HepG2 (cell line): Measurements from ENCODE around the gene DUSP5. TPM values are rescaled to one million over a fixed set of nuclear protein-coding genes. Genes with fewer than 3 reads are reported as not detected.

ENCODE experiments used
- ATAC-seq: fragments of 200-7000 bp; cut with Tn5 transposase; 3 replicates; pipeline ENCODE4 v1.9.1; 2020; ENCODE audit warnings: mild to moderate bottlenecking, moderate library complexity
- BruUV-seq: library from RNA; stranded (reverse); fragments of 400-500 nt; replicated peaks from 2 replicates; lab custom pipeline; 2021; lab: Mats Ljungman, UMichigan
- CTCF ChIA-PET: fragments of 300-600 bp; formaldehyde crosslinking; extraction: SDS; loops from one replicate; lab custom pipeline; 2021; ENCODE audit warnings: low total read pairs, inconsistent platforms, low intra/inter-chr PET ratio; lab: Yijun Ruan, JAX
- POLR2A ChIA-PET: fragments of 350-600 bp; sonication (Branson Sonifier 250); formaldehyde crosslinking; loops from one replicate; lab custom pipeline; 2020; ENCODE audit warnings: antibody characterized with exemption, inconsistent platforms; lab: Yijun Ruan, JAX
- DNase-seq: peaks from one replicate; pipeline ENCODE4 v3.0.0-alpha.2; 2015; ENCODE audit warnings: low spot score
- FAIRE-seq: peaks from 3 replicates; lab custom pipeline; 2011; peaks lifted over from hg19 to GRCh38; lab: Jason Lieb, UNC
- H2AFZ ChIP-seq: one replicate; pipeline ENCODE4 v1.6.1; 2011; ENCODE audit warnings: low read length, inconsistent platforms
- H3K27ac ChIP-seq: fragments of 300-600 bp; 3 replicates; pipeline ENCODE4 v1.8.0; 2011; ENCODE audit warnings: mixed run types, mild to moderate bottlenecking, mixed read lengths, low read length, inconsistent platforms; ENCODE audit not compliant: insufficient read depth; ENCODE audit errors: extremely low read length
- H3K27me3 ChIP-seq, 2 experiments: fragments of 200-600 bp in 1 of 2; 2 replicates in 1 of 2; 3 replicates in 1 of 2; pipeline versions ENCODE4 v1.6.0 to v1.8.0; 2011; ENCODE audit warnings: low read length in 2 of 2, mild to moderate bottlenecking in 2 of 2, moderate library complexity in 2 of 2, inconsistent platforms in 1 of 2; ENCODE audit not compliant: insufficient read depth in 2 of 2, control insufficient read depth in 1 of 2
- H3K36me3 ChIP-seq, 2 experiments: fragments of 200-600 bp in 1 of 2; replicated peaks in 1 of 2; 2 replicates in 1 of 2; 3 replicates in 1 of 2; pipeline versions ENCODE4 v1.5.1 to v1.8.0; 2011; ENCODE audit warnings: low read length in 2 of 2, inconsistent platforms in 1 of 2; ENCODE audit not compliant: insufficient read depth in 2 of 2, control insufficient read depth in 1 of 2
- H3K4me1 ChIP-seq: 2 replicates; pipeline ENCODE4 v1.5.1; 2012; ENCODE audit warnings: low read length, inconsistent platforms; ENCODE audit not compliant: insufficient read depth
- H3K4me2 ChIP-seq: 2 replicates; pipeline ENCODE4 v1.6.0; 2011; ENCODE audit warnings: low read depth, low read length, inconsistent platforms
- H3K4me3 ChIP-seq, 3 experiments: fragments of 200-600 bp in 1 of 3; sonication (generic), shearing (Covaris generic) in 1 of 3; replicated peaks in 1 of 3; 2 replicates each; pipeline ENCODE4 v1.5.1; 2011 to 2016; ENCODE audit warnings: low read length in 3 of 3, inconsistent platforms in 2 of 3, low read depth in 2 of 3, mild to moderate bottlenecking in 2 of 3, control low read depth in 1 of 3, mixed read lengths in 1 of 3; ENCODE audit not compliant: insufficient read depth in 1 of 3
- H3K79me2 ChIP-seq: one replicate; pipeline ENCODE4 v1.6.1; 2011; ENCODE audit warnings: low read length, inconsistent platforms; ENCODE audit not compliant: insufficient read depth
- H3K9ac ChIP-seq: 2 replicates; pipeline ENCODE4 v1.6.0; 2011; ENCODE audit warnings: mild to moderate bottlenecking, low read depth, low read length, inconsistent platforms; ENCODE audit not compliant: insufficient read depth
- H3K9me3 ChIP-seq: 2 replicates; pipeline ENCODE4 v1.5.1; 2012; ENCODE audit warnings: mild to moderate bottlenecking, low read length
- H4K20me1 ChIP-seq: 2 replicates; pipeline ENCODE4 v1.6.0; 2011; ENCODE audit warnings: inconsistent platforms, mild to moderate bottlenecking, low read length, moderate library complexity; ENCODE audit not compliant: insufficient read depth
- ATAD3A ChIP-seq: sonication (generic); formaldehyde crosslinking; IDR thresholded peaks from 2 replicates; pipeline ENCODE4 v1.4.0; 2020; ENCODE audit warnings: missing genetic modification reagents
- MYC ChIP-seq: sonication (generic); formaldehyde crosslinking; IDR thresholded peaks from 2 replicates; pipeline ENCODE4 v1.9.0; 2021; ENCODE audit warnings: missing genetic modification reagents, borderline replicate concordance
- RERE ChIP-seq: IDR thresholded peaks from 2 replicates; pipeline ENCODE4 v1.6.1; 2016; ENCODE audit warnings: low read depth, missing genetic modification reagents, missing compliant biosample characterization
- SP2 ChIP-seq: sonication (generic); formaldehyde crosslinking; IDR thresholded peaks from 2 replicates; pipeline ENCODE4 v1.5.1; 2020; ENCODE audit warnings: mild to moderate bottlenecking, missing genetic modification reagents
- TEAD3 ChIP-seq: optimal IDR thresholded peaks from 2 replicates; pipeline ENCODE3; 2016; ENCODE audit warnings: borderline replicate concordance
- ZBTB38 ChIP-seq: sonication (generic); formaldehyde crosslinking; IDR thresholded peaks from 2 replicates; pipeline ENCODE4 v1.5.1; 2020; ENCODE audit warnings: mild to moderate bottlenecking, missing genetic modification reagents
- ZNF512B ChIP-seq: sonication (generic); formaldehyde crosslinking; IDR thresholded peaks from 2 replicates; pipeline ENCODE4 v1.5.1; 2020; ENCODE audit warnings: missing genetic modification reagents, mild to moderate bottlenecking, borderline replicate concordance
- WGBS: methylation state at CpG from one replicate; pipeline ENCODE4 v1.1.6; 2017; ENCODE audit warnings: low lambda C conversion rate; 5-methylcytosine and 5-hydroxymethylcytosine counted together
- in situ Hi-C: cut with HindIII; loops from 2 replicates; pipeline ENCODE4 v1.10.0; 2017; ENCODE audit warnings: low pct_unique_long_range_greater_than_20kb; ENCODE audit not compliant: extremely low pct_ligation_motif_present
- intact Hi-C: fragments of 100-400 bp; cut with micrococcal nuclease; formaldehyde crosslinking; loops from one replicate; pipeline ENCODE4 v1.10.0; 2022; ENCODE audit not compliant: unreplicated experiment
- polyA plus RNA-seq, 8 experiments: library from polyadenylated mRNA; depleted of rRNA in 3 of 8; stranded (reverse) in 7 of 8; unstranded in 1 of 8; fragments of >200 nt; fragmentation: Illumina TruSeq in 4 of 8; extraction: Trizol in 4 of 8; gene quantifications; 2 replicates each; pipeline versions ENCODE4 v1.2.1 to v1.2.3, GENCODE V29; 2011 to 2016; ENCODE audit warnings: low read depth in 4 of 8, missing spikeins in 1 of 8, mixed read lengths in 1 of 8; ENCODE audit not compliant: insufficient read depth in 1 of 8
- total RNA-seq, 5 experiments: library from RNA; depleted of rRNA; stranded (reverse); fragments of >200 nt; fragmentation: Illumina TruSeq; extraction: Trizol; gene quantifications; 2 replicates each; pipeline ENCODE4 v1.2.3, GENCODE V29; 2016; ENCODE audit warnings: low read depth in 1 of 5

DUSP5 gene
- total and polyA plus RNA-seq, 2 of the 13 experiments (the other 11 are each of a cell fraction or from before 2014, with no cell fraction given): 1.4 to 3.7 TPM

GRCh38 chr10:110506448-110506847 lies 8.7 kb downstream of the DUSP5 start:
- 90% methylated on average over 2 of the region's 2 CpGs for WGBS
- in situ Hi-C loops: no loop called here
- ATAC-seq (no peak), FAIRE-seq (no peak), DNase-seq (no peak)
- H3K4me1 ChIP-seq: peaks cover 9% of the 10 kb centered on the region
- H2AFZ ChIP-seq: no peak overlapping the region
- no peak overlapping the region for H3K4me2 ChIP-seq
- CTCF ChIA-PET: no interaction called here
- peaks cover 0 to 1% of the 10 kb centered on the region in 2 experiments; a peak in 1 of 5 replicates for H3K36me3 ChIP-seq
- no TSS peak for BruUV-seq
- H4K20me1 ChIP-seq: no peaks in the 10 kb centered on the region
- H3K27me3 ChIP-seq: peaks cover 0 to 4% of the 10 kb centered on the region in 2 experiments; a peak in 1 of 5 replicates
- H3K79me2 ChIP-seq: no peaks in the 10 kb centered on the region
- H3K27ac ChIP-seq: no peak overlapping the region
- no peak overlapping the region for H3K9ac ChIP-seq
- H3K4me3 ChIP-seq: no peak overlapping the region
- no peaks in the 10 kb centered on the region for H3K9me3 ChIP-seq
- TF ChIP-seq ATAD3A (CRISPR knock-in tag): no peak
- TF ChIP-seq, all 625 proteins: peak for 0
- POLR2A ChIA-PET: no interaction called here
- intact Hi-C loops: no loop called here

- ChIA-PET POLR2A (no interaction called here), CTCF (no interaction called here)
- H3K27me3 ChIP-seq: no peaks in the 10 kb centered on the region; a peak in 1 of 5 replicates
- no TSS peak for BruUV-seq
- DNase-seq: no peak
- H3K36me3 ChIP-seq: peaks cover 0 to 1% of the 10 kb centered on the region in 2 experiments; a peak in 1 of 5 replicates
- in situ Hi-C loops: no loop called here
- ATAC-seq: no peak
- H3K9me3 ChIP-seq: no peaks in the 10 kb centered on the region
- H3K27ac ChIP-seq: no peak overlapping the region
- H3K4me2 ChIP-seq: no peak overlapping the region
- H3K4me3 ChIP-seq: no peak overlapping the region
- H4K20me1 ChIP-seq: no peaks in the 10 kb centered on the region
- WGBS: 69% methylated on average over 6 of the region's 6 CpGs
- no peaks in the 10 kb centered on the region for H3K79me2 ChIP-seq
- H3K9ac ChIP-seq: no peak overlapping the region
- no peak for FAIRE-seq
- H3K4me1 ChIP-seq: peaks cover 9% of the 10 kb centered on the region
- H2AFZ ChIP-seq: no peak overlapping the region
- intact Hi-C loops: no loop called here
- TF ChIP-seq MYC (CRISPR knock-in tag) (no peak), ZNF512B (no peak), TEAD3 (no peak), ZBTB38 (CRISPR knock-in tag) (no peak), RERE (no peak), SP2 (CRISPR knock-in tag) (no peak)
These were observed 9.6 kb downstream of the DUSP5 start for GRCh38 chr10:110507346-110507745.
